ENCODE measurements around the gene OR2M3.

GRCh38 chr1:248158758-248159157 lies 38.3 kb upstream of the OR2M3 start:
- no peak for TF ChIP-seq MAZ (IDR thresholded peaks at IDR 0.05; ENCODE audit: borderline replicate concordance, low read depth, low read length)
- TF ChIP-seq PHF8 (IDR thresholded peaks at IDR 0.05; ENCODE audit: borderline replicate concordance, low read depth), result no peak
- no peak for TF ChIP-seq CTCF (IDR thresholded peaks at IDR 0.05)
- TF ChIP-seq BHLHE40 (IDR thresholded peaks at IDR 0.05; ENCODE audit: low read depth, low read length), result no peak
- no peak for TF ChIP-seq REST (IDR thresholded peaks at IDR 0.05)
- no peak for TF ChIP-seq POLR2AphosphoS2 (conservative IDR thresholded peaks at IDR 0.05; ENCODE audit: low read length)
- TF ChIP-seq RAD21 (conservative IDR thresholded peaks at IDR 0.05 in 1 of 2, IDR thresholded peaks at IDR 0.05 in 1 of 2), result no peak
- TF ChIP-seq SMC3 (IDR thresholded peaks at IDR 0.05), result no peak
